Measurements from ENCODE around the gene SMAP1.

- TF ChIP-seq POLR2A (IDR thresholded peaks at IDR 0.05): no peak
- no peak for TF ChIP-seq CTCF (IDR thresholded peaks at IDR 0.05)
Measured at GRCh38 chr6:70894001-70894400, 226.3 kb downstream of the SMAP1 start.

All from prostate gland (tissue), 2 donors.